NCI-H1105 treated with DMSO at 0.1 percent for 48 hours (cell line): ENCODE data around the gene CGREF1.
"Not testable (repeated sequence)": the region's sequence is repeated elsewhere in the genome, so short reads cannot be mapped to it uniquely, and the experiment has no call there.

Experiments used
- DNase-seq: peaks from one replicate; lab custom pipeline; 2025; lab: John Stamatoyannopoulos, UW

The CGREF1 gene

DNA sequence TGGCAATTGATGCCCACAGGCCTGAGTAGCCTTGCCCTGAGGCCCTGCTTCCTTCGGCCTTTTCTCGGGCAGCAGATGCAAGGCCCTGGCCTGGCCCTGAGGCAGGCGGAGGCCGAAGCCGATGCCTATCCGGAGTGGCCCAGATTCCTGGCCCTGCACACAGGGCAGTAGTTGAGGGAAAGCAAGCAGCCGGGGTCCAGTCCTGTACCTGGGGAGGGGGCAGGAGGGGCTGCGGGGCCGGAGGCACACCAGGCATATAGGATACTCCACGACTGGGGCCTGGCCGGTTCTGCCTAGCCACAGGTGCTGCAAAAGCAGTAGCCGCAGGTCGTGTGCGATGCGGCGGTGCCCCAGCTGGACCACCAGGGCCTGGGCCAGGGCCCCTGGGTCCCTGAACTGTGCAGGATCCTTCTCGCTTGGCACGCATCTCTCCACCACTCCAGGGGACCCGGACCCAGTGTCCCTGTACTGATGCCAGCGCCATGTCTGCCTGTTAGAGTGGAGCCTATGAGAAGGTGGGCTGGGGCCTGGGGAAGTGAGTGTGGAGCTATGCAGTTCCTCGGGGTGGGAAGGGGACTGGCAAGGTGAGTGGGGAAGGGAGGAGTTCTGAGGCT, 18.5 kb upstream of the CGREF1 start:
- DNase-seq: no peak

DNA sequence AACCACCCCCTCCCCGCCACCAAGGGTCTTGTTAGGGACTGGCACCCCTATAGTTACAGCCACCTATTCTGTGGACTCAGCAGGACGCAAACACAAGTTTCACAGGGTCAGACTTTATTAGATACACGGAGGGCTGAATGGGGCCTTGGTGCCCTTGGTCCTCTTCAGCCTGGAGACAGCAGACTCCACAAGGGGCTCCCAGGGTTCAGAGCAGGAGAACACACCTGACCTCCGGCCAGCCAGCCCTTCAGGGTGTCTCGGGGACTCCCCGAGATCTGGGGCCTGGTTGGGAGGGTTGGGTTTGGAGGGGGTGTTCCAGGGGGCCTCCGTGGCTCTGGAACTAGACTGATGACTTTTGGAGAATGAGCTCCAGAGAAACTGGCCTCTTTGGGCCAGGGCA, 17.8 kb upstream of the CGREF1 start:
- no peak for DNase-seq

DNA sequence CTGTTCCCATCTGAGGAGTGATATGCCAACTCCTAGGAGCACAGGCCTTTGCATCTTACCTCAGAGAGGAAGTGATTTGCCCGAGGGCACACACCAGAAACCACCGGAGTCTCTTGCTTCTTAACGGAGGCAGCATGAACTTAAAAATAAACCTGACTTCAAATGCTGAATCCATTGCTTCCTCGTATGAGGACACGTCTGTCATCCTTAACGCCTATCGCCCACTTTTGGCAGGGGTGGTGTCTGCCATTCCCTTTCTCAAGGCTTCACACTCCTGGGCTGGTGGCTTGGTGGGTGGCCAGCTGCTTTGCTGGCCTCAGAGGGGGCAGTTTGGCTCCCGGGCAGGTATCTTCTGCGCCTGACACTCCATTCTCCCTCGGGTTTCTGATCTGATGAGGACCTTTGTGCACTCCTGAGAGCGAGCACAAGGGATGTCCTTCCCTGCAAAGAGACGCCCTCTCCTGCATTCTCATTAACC, 16.6 kb upstream of the CGREF1 start:
- DNase-seq: no peak

DNA sequence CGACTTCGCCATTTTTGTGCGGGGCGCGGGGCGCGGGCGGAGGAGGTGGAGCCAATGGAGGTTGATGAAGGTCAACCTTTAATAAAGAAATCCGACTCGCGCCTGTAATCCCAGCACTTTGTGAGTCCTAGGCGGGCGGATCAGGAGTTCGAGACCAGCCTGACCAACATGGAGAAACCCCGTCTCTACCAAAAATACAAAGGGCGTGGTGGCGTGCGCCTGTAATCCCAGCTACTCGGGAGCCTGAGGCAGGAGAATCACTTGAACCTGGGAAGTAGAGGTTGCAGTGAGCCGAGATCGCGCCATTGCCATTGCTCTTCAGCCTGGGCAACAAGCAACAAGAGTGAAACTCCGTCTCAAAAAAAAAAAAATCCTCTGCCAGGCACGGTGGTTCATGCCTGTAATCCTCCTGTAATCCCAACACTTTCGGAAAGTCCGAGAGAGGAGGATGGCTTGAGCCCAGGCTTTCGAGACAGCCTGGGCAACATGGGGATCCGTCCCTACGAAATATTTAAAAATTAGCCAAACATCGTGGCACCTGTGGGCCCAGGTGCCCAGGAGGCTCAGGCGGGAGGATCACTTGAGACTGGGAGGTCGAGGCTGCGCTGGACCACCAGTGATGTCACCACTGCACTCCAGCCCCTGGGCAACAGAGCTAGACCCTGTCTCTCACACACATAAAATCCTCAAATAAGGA, 16.0 kb upstream of the CGREF1 start:
- no peak for DNase-seq

DNA sequence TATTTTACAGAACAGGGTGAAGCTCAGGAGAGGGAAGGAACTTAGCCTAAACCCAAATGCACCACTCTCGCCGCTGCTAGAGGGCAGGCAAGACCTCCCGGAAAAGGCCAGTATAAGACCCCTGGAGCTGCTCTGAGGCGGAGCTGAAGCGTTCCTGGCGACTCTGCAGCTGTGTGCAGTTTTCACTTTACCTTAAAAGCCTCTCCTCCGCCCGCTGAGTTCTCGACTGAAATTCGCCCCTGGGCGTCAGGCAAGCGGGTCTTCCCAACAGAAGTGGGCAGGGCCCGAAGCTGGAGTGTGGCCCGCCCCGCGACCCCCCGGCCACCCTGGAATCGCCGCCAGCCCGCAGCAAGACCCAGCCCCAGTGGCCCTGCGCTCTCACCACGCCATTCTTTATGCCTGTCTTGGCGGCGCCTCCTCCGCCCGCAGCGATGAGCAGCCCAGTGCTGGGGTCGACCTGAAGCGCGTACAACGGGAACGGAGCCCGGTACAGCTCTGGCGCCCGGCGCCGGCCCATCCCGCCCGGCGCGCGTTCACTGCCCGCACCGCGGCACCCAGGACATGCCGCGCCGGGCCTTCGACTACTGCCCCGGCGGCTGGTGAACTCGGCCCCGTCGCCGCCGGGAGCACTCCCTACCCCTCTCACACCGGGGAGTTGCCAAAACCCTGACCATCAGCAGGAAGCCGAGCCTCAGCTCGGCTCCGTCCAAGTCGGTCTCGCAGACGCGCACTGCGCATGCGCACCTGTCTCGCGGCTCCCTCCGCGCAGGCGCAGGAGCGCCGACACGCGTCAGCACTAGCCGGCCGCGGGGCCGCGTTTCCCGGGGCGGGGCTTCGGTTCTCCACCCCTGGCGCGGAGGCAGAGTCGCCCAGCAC, 15.2 kb upstream of the CGREF1 start, which contains the start of gene PREB:
Gene PREB (minus strand): TSS at position 732 of the 876 bp plus-strand sequence. CDS start 215 bp downstream, at position 517.
- peak; percentile 89 for DNase-seq

DNA sequence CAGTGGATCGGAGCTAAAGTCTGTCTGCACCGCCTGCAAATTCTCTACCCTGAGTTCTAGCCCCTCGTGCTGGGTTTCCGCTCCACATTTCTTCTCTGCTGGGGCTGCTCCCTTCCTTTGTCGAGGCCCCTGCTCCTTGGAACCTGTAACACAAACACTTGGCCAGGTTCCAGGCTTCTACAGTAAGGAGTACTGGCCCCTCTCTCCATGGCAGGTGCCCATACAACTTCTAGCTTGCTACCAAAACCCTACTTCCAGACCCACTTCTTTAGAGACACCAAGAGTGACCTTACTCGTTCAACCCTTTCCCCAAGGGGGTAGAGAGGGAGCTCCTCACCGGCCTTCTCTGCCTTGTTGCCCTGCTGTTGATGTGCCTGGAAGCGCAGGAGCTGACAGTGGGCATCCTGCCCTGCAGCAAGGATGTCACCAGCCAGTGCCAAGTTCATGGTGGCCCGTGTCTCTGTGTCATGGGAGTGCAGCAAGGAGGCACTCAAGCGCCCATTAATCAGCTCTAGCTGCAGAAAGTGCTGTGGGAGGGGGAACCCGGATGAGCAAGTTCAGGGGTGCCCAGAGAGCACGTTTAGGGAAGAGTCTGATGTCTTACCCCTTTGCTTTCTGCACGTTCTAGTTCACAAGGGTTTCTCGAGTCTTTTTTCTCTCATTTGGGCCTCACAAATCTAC, 14.4 kb upstream of the CGREF1 start:
- no peak for DNase-seq

DNA sequence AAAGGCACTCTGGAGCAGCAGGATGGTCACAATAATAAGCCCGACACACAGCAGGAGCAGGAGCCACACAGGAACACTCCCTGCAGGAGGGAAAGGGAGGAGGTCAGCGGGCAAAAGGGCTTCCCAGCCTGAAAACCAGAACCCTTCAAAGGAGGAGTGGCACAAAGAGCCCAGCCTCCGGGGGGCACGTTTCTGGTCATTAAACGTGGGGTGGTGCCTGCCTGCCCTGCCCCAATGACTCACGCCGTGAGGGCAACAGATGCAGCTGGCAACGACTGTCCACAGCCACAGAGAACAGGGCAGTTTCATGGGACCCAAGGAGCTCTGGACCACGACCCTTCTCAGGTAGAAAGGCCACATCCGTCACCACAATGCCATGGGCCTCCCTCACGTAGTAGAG, 12.5 kb upstream of the CGREF1 start:
- no peak for DNase-seq

DNA sequence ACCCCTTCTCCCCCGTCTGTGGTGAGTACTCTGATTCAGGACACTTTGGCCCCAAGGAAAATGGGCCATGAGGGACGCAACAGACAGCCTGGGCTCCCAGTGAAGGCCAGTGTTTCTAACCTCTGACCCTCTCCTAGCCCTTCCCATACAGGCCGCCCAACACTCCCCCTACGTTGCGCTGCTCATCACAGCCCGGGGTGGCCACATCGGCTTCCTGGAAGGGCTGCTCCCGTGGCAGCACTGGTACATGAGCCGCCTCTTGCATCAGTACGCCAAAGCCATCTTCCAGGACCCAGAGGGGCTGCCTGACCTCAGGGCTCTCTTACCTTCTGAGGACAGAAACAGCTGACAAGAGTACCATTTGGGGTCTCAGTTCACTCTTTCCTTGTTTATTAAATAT, 11.5 kb upstream of the CGREF1 start:
- no peak for DNase-seq

DNA sequence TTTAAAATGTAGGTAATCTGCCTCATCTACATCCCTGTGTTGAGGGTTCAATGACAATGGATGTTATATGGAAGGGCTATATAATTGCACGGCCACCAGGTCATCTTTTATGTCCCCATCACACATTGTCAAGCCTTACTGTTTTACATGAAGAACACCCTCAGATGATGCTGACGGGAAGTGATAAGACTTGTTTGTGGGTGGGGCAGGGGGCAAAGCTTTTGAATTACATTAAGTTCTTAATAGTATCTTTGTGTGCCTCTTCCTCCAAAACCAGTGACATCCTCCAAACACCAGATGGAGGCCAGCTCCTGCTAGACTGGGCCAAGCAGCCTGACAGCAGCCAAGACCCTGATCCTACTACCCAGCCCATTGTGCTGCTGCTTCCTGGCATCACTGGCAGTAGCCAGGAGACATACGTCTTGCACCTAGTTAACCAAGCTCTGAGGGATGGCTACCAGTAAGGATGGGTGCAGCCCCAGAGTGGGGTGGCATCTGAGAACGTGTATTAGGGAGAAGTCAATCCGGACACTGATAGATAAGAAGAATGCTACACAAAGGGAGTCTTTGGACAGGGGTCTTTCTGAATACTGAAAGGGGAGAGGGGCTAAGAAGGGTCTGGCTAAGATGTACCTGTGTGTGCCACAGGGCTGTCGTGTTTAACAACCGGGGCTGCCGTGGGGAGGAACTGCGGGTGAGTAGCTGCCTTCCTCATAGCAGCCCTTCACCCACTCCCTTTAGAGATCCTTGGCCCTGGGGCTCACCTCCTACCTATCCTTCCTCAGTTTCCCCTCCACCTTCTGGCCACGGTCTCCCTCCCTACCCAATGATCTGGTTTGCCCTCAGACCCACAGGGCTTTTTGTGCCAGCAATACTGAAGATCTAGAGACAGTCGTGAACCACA, 10.0 kb upstream of the CGREF1 start:
- no peak for DNase-seq

DNA sequence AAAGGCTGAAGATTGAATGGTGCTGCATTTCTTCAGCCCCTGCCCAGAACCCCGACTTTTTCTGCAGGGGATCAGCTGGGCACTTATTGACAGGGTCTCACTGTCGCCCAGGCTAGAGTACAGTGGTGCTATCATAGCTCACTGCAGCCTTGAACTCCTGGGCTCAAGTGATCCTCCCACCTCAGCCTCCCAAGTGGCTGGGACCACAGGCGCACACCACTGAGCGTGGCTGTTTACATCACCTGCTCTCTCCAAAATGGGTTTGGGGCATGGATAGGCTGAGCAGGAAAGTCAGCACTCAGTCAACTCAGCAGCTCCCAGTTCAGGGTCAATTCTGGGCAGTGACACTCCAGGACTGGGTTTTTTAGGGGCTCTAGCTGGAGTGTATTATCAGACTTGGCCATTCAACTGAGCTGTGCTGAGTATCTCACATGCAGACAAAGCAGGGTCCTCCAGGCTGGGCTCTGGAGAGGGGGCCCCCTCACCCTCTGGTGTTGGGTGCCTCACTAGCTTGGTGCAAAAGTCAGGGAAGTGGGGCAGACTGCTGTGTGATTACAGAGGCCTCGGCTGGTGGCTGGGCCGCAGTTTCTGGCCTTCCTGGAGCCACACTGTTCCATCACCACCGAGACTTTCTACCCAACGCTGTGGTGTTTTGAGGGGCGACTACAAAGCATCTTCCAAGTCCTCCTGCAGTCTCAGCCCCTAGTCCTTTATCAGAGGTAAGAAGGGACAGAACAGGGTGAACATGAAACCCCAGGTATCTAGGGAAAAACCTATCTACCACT, 9.1 kb upstream of the CGREF1 start:
- DNase-seq: no peak

DNA sequence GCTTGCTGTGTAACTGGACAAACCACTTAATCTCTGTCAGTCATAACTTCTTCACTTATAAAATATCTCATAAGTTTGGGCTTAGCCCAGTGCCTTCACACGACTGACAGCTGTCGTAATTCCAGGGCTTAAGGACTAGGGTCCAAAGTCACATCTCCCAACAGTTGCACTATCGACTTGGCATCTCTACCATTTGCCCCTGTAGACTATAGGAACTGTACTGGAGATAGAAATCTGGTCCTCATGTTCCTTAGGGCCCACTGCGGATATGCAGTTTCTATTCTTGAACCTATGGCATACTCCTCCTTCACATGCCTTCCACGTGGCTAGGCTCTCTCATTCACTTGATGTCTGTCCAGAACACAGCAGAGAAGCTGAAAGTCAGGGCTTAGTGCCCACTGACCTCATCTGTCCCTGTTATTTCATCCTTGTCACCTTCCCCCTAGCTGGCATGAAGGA, 7.4 kb upstream of the CGREF1 start:
- DNase-seq: no peak

DNA sequence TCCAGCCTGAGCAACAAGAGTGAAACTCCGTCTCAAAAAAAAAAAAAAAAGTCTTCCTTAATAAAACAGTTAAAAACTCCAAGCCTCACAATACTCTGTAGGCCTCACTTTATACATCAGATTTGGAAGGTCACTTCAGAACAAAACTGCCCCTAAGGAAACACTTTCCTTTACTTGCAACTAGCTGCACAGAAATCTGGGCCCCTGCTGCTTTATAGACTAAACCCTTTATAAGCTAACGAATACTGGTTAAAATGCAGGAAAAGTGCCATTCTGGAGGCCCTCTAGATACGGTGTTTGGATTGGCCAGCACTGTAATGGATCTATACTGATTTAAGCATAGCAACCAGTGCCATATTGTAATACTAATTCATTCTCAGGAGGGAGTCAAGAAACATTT, 6.2 kb upstream of the CGREF1 start:
- no peak for DNase-seq

DNA sequence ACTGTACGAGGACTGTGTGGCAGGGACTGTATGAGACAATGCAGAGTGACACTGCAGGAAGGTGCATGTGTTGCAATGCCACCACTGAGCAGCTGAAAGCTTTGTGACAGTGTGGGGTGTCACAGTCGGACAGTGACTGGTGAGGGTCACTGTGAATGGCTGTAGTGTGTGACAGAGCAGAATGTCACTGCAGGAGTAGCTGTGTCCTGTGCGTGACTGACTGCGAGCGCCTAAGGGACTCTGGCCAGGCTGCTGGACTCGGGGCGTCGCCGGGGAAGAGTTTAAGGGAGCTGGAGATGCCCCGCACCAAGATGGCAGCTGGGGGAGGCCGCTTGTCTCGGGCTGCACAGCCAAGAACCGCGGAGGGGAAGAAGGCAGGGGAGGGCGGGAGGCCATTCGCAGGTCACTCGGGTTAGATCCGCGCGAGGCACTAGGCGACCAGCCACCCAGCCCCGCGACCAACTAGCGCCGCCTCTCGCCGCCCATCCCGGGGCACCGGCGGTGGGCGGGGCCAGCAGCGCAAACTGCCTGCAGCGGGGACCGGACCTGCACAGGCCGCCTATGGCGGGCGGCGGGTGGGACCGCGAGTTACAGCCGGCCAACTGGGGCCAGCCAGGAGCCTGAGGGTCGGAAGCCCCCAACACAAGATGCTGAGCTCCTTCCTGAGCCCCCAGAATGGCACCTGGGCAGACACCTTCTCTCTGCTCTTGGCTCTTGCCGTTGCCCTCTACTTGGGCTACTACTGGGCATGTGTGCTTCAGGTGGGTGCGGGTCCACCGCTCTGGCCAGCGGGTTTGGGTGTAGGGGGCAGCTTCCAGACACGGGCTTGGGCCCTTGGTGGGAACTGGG, 4.6 kb upstream of the CGREF1 start, which contains the start of gene ABHD1:
Gene ABHD1 (plus strand): TSS at position 514 of the 849 bp plus-strand sequence. CDS start 134 bp downstream, at position 648.
- peak; percentile 20 for DNase-seq

DNA sequence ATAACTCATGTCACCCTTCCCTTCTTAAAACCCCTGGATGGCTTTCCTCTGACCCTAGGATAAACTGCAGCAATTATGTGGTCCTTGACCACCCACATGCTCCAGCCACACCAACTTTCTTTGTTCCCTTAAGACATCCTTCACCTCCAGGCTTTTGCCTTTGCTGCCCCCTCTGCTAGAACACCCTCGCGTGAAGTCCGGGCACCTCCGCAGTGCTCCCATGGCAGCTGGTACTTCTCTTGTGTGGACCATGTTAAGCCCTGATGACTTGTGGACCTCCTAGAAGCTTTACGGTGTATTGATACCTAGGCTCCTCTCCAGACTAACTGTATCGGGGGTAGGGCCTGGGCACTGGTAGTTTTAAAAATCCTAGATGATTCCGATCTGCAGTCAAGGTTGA, 3.9 kb upstream of the CGREF1 start:
- DNase-seq: no peak

DNA sequence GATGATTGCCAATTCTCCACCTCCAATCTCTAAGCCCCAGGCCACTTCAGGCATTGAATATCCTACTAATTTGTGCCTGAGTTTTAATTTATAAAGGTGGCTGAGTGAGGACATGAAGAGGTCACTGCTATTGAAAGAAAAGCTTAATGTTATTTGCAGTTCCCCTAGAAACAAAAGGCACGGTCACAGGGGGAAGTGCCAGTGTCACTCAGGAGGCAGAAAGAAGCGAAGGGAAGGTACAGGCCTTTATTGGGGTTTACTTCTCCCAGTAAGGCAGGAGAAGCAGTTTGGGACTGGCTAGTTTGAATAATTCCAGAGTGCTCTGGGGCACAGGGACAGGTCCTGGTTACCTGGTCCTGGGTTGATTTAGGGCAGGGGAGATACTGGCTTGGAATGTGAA, 3.0 kb upstream of the CGREF1 start:
- no peak for DNase-seq

DNA sequence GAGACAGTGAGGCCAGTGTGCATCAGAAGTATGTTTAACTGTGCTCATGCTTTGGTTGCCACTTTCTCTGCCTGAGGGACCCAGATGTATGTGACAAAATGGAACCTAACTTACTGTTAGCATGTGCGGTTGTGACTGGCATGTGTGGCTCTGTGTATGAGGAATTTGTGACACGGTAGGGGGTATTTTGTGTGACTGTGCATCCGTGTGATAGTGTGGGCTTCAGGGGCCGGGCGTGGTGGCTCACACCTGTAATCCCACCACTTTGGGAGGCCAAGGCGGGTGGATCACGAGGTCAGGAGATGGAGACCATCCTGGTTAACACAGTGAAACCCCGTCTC, 372 bp upstream of the CGREF1 start:
- not testable (repeated sequence) for DNase-seq

DNA sequence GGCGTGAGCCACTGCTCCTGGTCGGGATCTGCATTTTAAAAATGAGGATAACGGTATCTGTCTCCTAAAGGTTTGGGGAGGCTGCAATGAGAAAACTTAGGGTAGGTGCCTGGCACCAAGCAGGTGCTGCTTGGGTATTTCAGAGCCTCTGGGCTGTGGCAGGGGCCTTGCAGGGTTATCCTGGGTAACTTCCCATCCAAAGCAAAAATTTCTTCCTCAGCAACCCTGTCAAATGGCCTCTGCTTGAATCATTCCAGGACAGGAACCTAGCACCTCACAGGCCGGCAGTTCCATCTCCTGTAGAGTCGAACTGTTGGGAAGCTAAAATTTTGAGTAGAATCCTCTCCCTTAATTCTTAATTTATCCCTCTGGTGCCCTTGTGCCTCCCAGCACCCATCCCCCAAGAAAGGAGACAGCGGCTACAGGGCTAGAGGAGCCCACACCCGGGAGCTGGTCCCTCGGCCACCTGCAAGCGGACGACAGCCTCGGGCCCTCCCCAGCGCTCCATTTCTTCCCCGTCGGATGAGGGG, 868 bp downstream of the CGREF1 start:
- DNase-seq: no peak

DNA sequence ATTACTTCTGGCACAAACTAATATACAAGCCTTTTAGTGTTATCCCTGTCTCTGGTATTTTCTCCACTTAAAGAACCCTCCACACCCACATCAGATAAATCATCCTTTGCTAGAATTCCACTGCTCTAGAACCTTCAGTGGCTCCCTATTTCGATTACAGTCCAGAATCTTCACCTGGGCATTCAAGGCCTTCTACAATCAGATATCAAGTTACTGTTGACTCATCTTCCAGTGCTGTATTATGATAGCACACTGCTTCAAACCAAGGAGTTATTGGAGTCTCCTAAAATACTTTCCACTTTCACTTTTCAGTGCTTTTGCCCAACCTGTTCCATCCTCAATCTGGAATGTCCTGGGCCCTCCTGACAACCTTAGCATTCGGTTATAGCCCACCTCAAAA, 3.4 kb downstream of the CGREF1 start:
- DNase-seq: no peak
